H1 (cell line): ENCODE results near the gene BNC2. TPM values are rescaled to one million over a fixed set of nuclear protein-coding genes. Genes with fewer than 3 reads are reported as not detected.

Experiments
- CTCF ChIA-PET: fragments of 300-600 bp; sonication (Branson Sonifier 250); formaldehyde crosslinking; loops from one replicate; lab custom pipeline; 2021; ENCODE audit not compliant: partially characterized antibody; lab: Charles Lee
- POLR2A ChIA-PET: fragments of 300-600 bp; sonication (Branson Sonifier 250); formaldehyde crosslinking; loops from one replicate; lab custom pipeline; 2021; ENCODE audit warnings: inconsistent platforms; ENCODE audit not compliant: partially characterized antibody; lab: Charles Lee
- DNase-seq, 2 experiments: peaks; one replicate each; pipeline versions ENCODE4 v3.0.0 to v3.0.0-alpha.2; 2010 to 2022; ENCODE audit warnings: low spot score in 2 of 2, low read depth in 1 of 2, mixed read lengths in 1 of 2
- FAIRE-seq: peaks from 2 replicates; lab custom pipeline; 2011; peaks lifted over from hg19 to GRCh38; lab: Jason Lieb, UNC
- H2AFZ ChIP-seq: 2 replicates; pipeline ENCODE4 v1.8.1; 2012; ENCODE audit warnings: low read length, inconsistent platforms
- H2AK5ac ChIP-seq: 2 replicates; pipeline ENCODE4 v1.6.1; 2013; ENCODE audit warnings: low read depth, low read length
- H2BK120ac ChIP-seq: replicated peaks from 2 replicates; pipeline ENCODE3; 2013; ENCODE audit warnings: low read depth, low read length, inconsistent platforms
- H2BK12ac ChIP-seq: 2 replicates; pipeline ENCODE4 v1.6.1; 2013; ENCODE audit warnings: low read depth, low read length
- H2BK15ac ChIP-seq: 2 replicates; pipeline ENCODE4 v1.6.1; 2013; ENCODE audit warnings: low read length
- H2BK20ac ChIP-seq: 2 replicates; pipeline ENCODE4 v1.6.1; 2013; ENCODE audit warnings: low read length
- H2BK5ac ChIP-seq: 2 replicates; pipeline ENCODE4 v1.6.1; 2013; ENCODE audit warnings: low read depth, low read length
- H3K14ac ChIP-seq: 2 replicates; pipeline ENCODE4 v1.6.1; 2013; ENCODE audit warnings: inconsistent platforms; ENCODE audit not compliant: insufficient read length
- H3K18ac ChIP-seq: 2 replicates; pipeline ENCODE4 v1.6.1; 2013; ENCODE audit warnings: low read length; ENCODE audit errors: extremely low read depth
- H3K23ac ChIP-seq: 2 replicates; pipeline ENCODE4 v1.6.1; 2013; ENCODE audit warnings: inconsistent platforms; ENCODE audit not compliant: insufficient read length
- H3K23me2 ChIP-seq: 2 replicates; pipeline ENCODE4 v1.6.1; 2013; ENCODE audit warnings: low read depth, low read length
- H3K27ac ChIP-seq: 2 replicates; pipeline ENCODE4 v1.6.1; 2011; ENCODE audit warnings: low read depth, low read length, inconsistent platforms
- H3K27me3 ChIP-seq, 4 experiments: replicated peaks in 1 of 4; 1 replicate in 1 of 4; 2 replicates in 3 of 4; pipeline versions ENCODE4 v1.6.1 to v1.8.1; 2011 to 2013; ENCODE audit warnings: low read length in 3 of 4, mild to moderate bottlenecking in 3 of 4, inconsistent platforms in 2 of 4, mixed read lengths in 2 of 4, moderate library complexity in 1 of 4; ENCODE audit not compliant: control insufficient read depth in 3 of 4, insufficient read depth in 3 of 4; ENCODE audit errors: extremely low read depth in 1 of 4
- H3K36me3 ChIP-seq, 4 experiments: 2 replicates each; pipeline versions ENCODE4 v1.6.1 to v1.8.1; 2011 to 2013; ENCODE audit warnings: mild to moderate bottlenecking in 4 of 4, low read length in 3 of 4, moderate library complexity in 2 of 4, control low read depth in 1 of 4, inconsistent platforms in 1 of 4; ENCODE audit not compliant: insufficient read depth in 4 of 4, control insufficient read depth in 2 of 4
- H3K4ac ChIP-seq: replicated peaks from 2 replicates; pipeline ENCODE3; 2013; ENCODE audit warnings: low read length, low read depth, mixed read lengths, inconsistent platforms; ENCODE audit not compliant: insufficient read length
- H3K4me1 ChIP-seq, 4 experiments: replicated peaks in 1 of 4; 1 replicate in 1 of 4; 2 replicates in 3 of 4; pipeline versions ENCODE4 v1.6.1 to v1.8.1; 2011 to 2013; ENCODE audit warnings: low read length in 3 of 4, inconsistent platforms in 2 of 4, mixed read lengths in 1 of 4; ENCODE audit not compliant: insufficient read depth in 4 of 4, control insufficient read depth in 3 of 4
- H3K4me2 ChIP-seq, 2 experiments: 2 replicates each; pipeline versions ENCODE4 v1.6.1 to v1.8.1; 2011 to 2013; ENCODE audit warnings: low read depth in 2 of 2, low read length in 2 of 2, control low read depth in 1 of 2, inconsistent platforms in 1 of 2, mild to moderate bottlenecking in 1 of 2; ENCODE audit not compliant: insufficient read depth in 1 of 2
- H3K4me3 ChIP-seq, 4 experiments: fragments of 200-600, 300-600 bp in 1 of 4; sonication (generic), shearing (Covaris generic), sonication (Bioruptor Twin) in 1 of 4; 2 replicates each; pipeline versions ENCODE4 v1.5.1 to v1.8.1; 2011 to 2016; ENCODE audit warnings: low read length in 4 of 4, low read depth in 3 of 4, control low read depth in 2 of 4, inconsistent platforms in 2 of 4, mild to moderate bottlenecking in 2 of 4, mixed read lengths in 1 of 4, moderate library complexity in 1 of 4; ENCODE audit not compliant: insufficient read depth in 2 of 4; ENCODE audit errors: extremely low read depth in 1 of 4
- H3K56ac ChIP-seq: replicated peaks from 2 replicates; pipeline ENCODE3; 2013; ENCODE audit warnings: low read depth, mild to moderate bottlenecking, mixed read lengths, low read length, inconsistent platforms; ENCODE audit not compliant: insufficient read length
- H3K79me1 ChIP-seq: 2 replicates; pipeline ENCODE4 v1.6.1; 2013; ENCODE audit warnings: low read depth, low read length, control low read depth
- H3K79me2 ChIP-seq, 2 experiments: 2 replicates each; pipeline versions ENCODE4 v1.6.1 to v1.8.1; 2012 to 2013; ENCODE audit warnings: low read length in 2 of 2, mild to moderate bottlenecking in 2 of 2, inconsistent platforms in 1 of 2; ENCODE audit not compliant: insufficient read depth in 2 of 2, control insufficient read depth in 1 of 2
- H3K9ac ChIP-seq, 4 experiments: replicated peaks in 1 of 4; 1 replicate in 1 of 4; 2 replicates in 3 of 4; pipeline versions ENCODE4 v1.6.1 to v1.8.1; 2011 to 2013; ENCODE audit warnings: low read depth in 3 of 4, low read length in 3 of 4, control low read depth in 2 of 4, mild to moderate bottlenecking in 2 of 4, moderate library complexity in 2 of 4, inconsistent platforms in 1 of 4; ENCODE audit errors: extremely low read depth in 1 of 4
- H3K9me3 ChIP-seq, 2 experiments: 2 replicates each; pipeline versions ENCODE4 v1.6.1 to v1.8.1; 2012 to 2013; ENCODE audit warnings: mild to moderate bottlenecking in 2 of 2, moderate library complexity in 2 of 2, control low read depth in 1 of 2, inconsistent platforms in 1 of 2, low read depth in 1 of 2, low read length in 1 of 2, mixed read lengths in 1 of 2; ENCODE audit not compliant: insufficient read depth in 2 of 2
- H4K20me1 ChIP-seq, 2 experiments: replicated peaks in 1 of 2; 2 replicates each; pipeline versions ENCODE3 to v1.8.1; 2011 to 2013; ENCODE audit warnings: inconsistent platforms in 2 of 2, low read length in 2 of 2, mild to moderate bottlenecking in 1 of 2; ENCODE audit not compliant: insufficient read depth in 2 of 2, control insufficient read depth in 1 of 2
- H4K5ac ChIP-seq: 2 replicates; pipeline ENCODE4 v1.6.1; 2013; ENCODE audit warnings: low read length, low read depth, mixed read lengths, inconsistent platforms; ENCODE audit not compliant: insufficient read length
- H4K8ac ChIP-seq: 2 replicates; pipeline ENCODE4 v1.8.0; 2013; ENCODE audit warnings: mild to moderate bottlenecking, moderate library complexity, low read length, inconsistent platforms; ENCODE audit not compliant: insufficient read depth; ENCODE audit errors: extremely low read depth
- H4K91ac ChIP-seq: replicated peaks from 2 replicates; pipeline ENCODE3; 2013; ENCODE audit warnings: low read length, mixed read lengths, inconsistent platforms; ENCODE audit not compliant: insufficient read length
- ASH2L ChIP-seq: fragments of 200-600, 300-600 bp; sonication (generic); IDR thresholded peaks from one replicate; pipeline ENCODE4 v1.7.1; 2017; ENCODE audit warnings: low read length
- BRCA1 ChIP-seq: IDR thresholded peaks from 2 replicates; pipeline ENCODE4 v1.6.1; 2012; ENCODE audit warnings: low read depth, low read length, improper control_type of control experiment
- CBX8 ChIP-seq: fragments of 300-800, 300-1000 bp; sonication (generic); IDR thresholded peaks from 2 replicates; pipeline ENCODE4 v1.7.1; 2016; ENCODE audit warnings: low read depth, low read length, borderline replicate concordance
- EZH2 ChIP-seq: fragments of 200-600 bp; sonication (generic); IDR thresholded peaks from 2 replicates; pipeline ENCODE4 v1.7.1; 2012; ENCODE audit warnings: low read depth, mild to moderate bottlenecking, moderate library complexity, low read length, inconsistent platforms; ENCODE audit not compliant: severe bottlenecking
- GTF2F1 ChIP-seq: IDR thresholded peaks from 2 replicates; pipeline ENCODE4 v1.6.1; 2012; ENCODE audit warnings: low read depth, low read length, improper control_type of control experiment, borderline replicate concordance
- KDM4A ChIP-seq: IDR thresholded peaks from one replicate; pipeline ENCODE4 v1.7.1; 2012; ENCODE audit warnings: low read depth, mild to moderate bottlenecking, moderate library complexity, low read length, inconsistent platforms; ENCODE audit not compliant: severe bottlenecking
- MAFK ChIP-seq: IDR thresholded peaks from 2 replicates; pipeline ENCODE4 v1.6.1; 2012; ENCODE audit warnings: low read depth, mild to moderate bottlenecking, improper control_type of control experiment, low read length
- NANOG ChIP-seq: IDR thresholded peaks from 2 replicates; pipeline ENCODE4 v1.6.1; 2011; ENCODE audit warnings: low read length, low read depth, mild to moderate bottlenecking, inconsistent platforms; ENCODE audit not compliant: insufficient read depth, poor library complexity, severe bottlenecking
- TEAD4 ChIP-seq: IDR thresholded peaks from 2 replicates; pipeline ENCODE4 v1.6.1; 2012; ENCODE audit warnings: low read depth, low read length, inconsistent platforms, mixed read lengths
- WGBS, 2 experiments: shearing (Covaris generic) in 1 of 2; methylation state at CpG; one replicate each; pipeline versions ENCODE4 v1.1.6 to v1.1.7; 2013 to 2015; ENCODE audit warnings: low lambda C conversion rate in 2 of 2, mixed read lengths in 2 of 2, inconsistent platforms in 1 of 2, low coverage in 1 of 2, missing lambda C conversion rate in 1 of 2; ENCODE audit not compliant: insufficient replicate concordance in 2 of 2, insufficient coverage in 1 of 2, insufficient read length in 1 of 2; ENCODE audit errors: extremely low coverage in 1 of 2, missing lambda C conversion rate in 1 of 2; 5-methylcytosine and 5-hydroxymethylcytosine counted together
- polyA plus RNA-seq, 7 experiments: library from polyadenylated mRNA; depleted of rRNA in 3 of 7; stranded (reverse) in 5 of 7; unstranded in 2 of 7; fragments of >200 nt in 5 of 7; fragments of 200-250 nt in 2 of 7; gene quantifications; 1 replicate in 5 of 7; 2 replicates in 1 of 7; 4 replicates in 1 of 7; pipeline versions ENCODE4 v1.2.1 to v1.2.3, GENCODE V29; 2011 to 2013; ENCODE audit warnings: missing spikeins in 2 of 7, mixed read lengths in 2 of 7
- total RNA-seq: library from RNA; stranded (reverse); fragmentation: NEBNext Ultra II Directional; extraction: Animal tissue kit (Norgen Biotek cat#: 25700); gene quantifications from 2 replicates; pipeline ENCODE4 v1.2.1, GENCODE V29; 2021
- TF ChIP-seq, protein P1 (sequence below), 3 experiments: IDR thresholded peaks; 1 replicate in 2 of 3; 2 replicates in 1 of 3; pipeline versions ENCODE4 v1.5.1 to v1.6.1; 2011; ENCODE audit warnings: low read length in 3 of 3, mild to moderate bottlenecking in 3 of 3, inconsistent platforms in 2 of 3, low read depth in 1 of 3, moderate library complexity in 1 of 3; ENCODE audit not compliant: insufficient read depth in 1 of 3; ENCODE audit errors: control extremely low read depth in 1 of 3
- TF ChIP-seq, protein P2 (sequence below): IDR thresholded peaks from 2 replicates; pipeline ENCODE4 v1.6.1; 2012; ENCODE audit warnings: inconsistent platforms

BNC2 gene
- total and polyA plus RNA-seq, 2 of the 8 experiments (the other 6 are each of a cell fraction or from before 2014, with no cell fraction given) = 16.0 to 26.8 TPM

DNA sequence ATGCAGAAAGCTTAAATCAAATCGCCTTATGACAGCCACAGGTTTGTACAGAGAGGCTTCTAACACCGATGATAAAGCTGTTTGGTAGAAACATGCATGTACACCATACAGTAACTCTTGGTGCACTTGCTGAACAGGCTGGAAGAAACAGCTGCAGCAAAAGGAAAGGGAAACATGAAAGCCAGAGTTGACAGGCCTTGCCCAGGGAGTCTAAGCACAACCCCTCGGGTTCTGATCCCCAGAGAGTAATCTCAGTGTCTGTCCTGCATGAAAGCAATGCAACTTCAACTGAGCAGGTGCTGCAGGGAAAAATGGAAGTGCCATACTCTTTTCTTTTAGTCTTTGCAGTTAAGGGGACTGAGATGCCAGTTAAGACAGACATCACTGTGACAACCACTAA is 419.9 kb downstream of the BNC2 start:
- Histone ChIP-seq H2AFZ (no peak overlapping the region), H3K4me3 (no peak overlapping the region), H2BK120ac (no peak overlapping the region), H4K91ac (no peak overlapping the region), H3K79me1 (no peaks in the 10 kb centered on the region), H2BK5ac (no peak overlapping the region), H3K9ac (peak overlapping the region in 1 of 4 experiments; percentile 49; a peak in 1 of 7 replicates), H3K79me2 (no peaks in the 10 kb centered on the region), H3K4ac (no peak overlapping the region), H3K4me2 (no peak overlapping the region), H2AK5ac (no peak overlapping the region), H3K9me3 (no peaks in the 10 kb centered on the region), H3K18ac (no peak overlapping the region), H2BK20ac (no peak overlapping the region), H2BK15ac (no peak overlapping the region), H4K20me1 (no peaks in the 10 kb centered on the region), H3K4me1 (peaks cover 0 to 2% (median 0%) of the 10 kb centered on the region in 4 experiments; a peak in 2 of 7 replicates), H2BK12ac (no peak overlapping the region), H3K14ac (no peak overlapping the region), H3K27ac (no peak overlapping the region), H3K23ac (no peak overlapping the region), H4K8ac (no peak overlapping the region), H3K27me3 (no peaks in the 10 kb centered on the region), H4K5ac (no peak overlapping the region), H3K56ac (no peak overlapping the region), H3K23me2 (no peaks in the 10 kb centered on the region; the same call in 1 of the 2 replicates), H3K36me3 (no peaks in the 10 kb centered on the region)
- FAIRE-seq = peak; percentile 50
- WGBS, 2 experiments = 87% methylated on average over 3 of the region's 3 CpGs; no CpG with 5 or more reads in 1 of the 2 experiments
- DNase-seq = no peak
- CTCF ChIA-PET = no interaction called here
- POLR2A ChIA-PET = no interaction called here
- no peak for TF ChIP-seq CBX8
- no peak for TF ChIP-seq KDM4A
- TF ChIP-seq MAFK = no peak
- TF ChIP-seq NANOG = no peak
- no peak for TF ChIP-seq BRCA1
- TF ChIP-seq, protein P1, sequence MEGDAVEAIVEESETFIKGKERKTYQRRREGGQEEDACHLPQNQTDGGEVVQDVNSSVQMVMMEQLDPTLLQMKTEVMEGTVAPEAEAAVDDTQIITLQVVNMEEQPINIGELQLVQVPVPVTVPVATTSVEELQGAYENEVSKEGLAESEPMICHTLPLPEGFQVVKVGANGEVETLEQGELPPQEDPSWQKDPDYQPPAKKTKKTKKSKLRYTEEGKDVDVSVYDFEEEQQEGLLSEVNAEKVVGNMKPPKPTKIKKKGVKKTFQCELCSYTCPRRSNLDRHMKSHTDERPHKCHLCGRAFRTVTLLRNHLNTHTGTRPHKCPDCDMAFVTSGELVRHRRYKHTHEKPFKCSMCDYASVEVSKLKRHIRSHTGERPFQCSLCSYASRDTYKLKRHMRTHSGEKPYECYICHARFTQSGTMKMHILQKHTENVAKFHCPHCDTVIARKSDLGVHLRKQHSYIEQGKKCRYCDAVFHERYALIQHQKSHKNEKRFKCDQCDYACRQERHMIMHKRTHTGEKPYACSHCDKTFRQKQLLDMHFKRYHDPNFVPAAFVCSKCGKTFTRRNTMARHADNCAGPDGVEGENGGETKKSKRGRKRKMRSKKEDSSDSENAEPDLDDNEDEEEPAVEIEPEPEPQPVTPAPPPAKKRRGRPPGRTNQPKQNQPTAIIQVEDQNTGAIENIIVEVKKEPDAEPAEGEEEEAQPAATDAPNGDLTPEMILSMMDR (IDR thresholded peaks at IDR 0.05; ENCODE audit: control extremely low read depth in 1 of 3, insufficient read depth in 1 of 3, low read depth in 1 of 3, low read length in 3 of 3) = no peak
- no peak for TF ChIP-seq ASH2L
- no peak for TF ChIP-seq GTF2F1
- TF ChIP-seq, protein P2, sequence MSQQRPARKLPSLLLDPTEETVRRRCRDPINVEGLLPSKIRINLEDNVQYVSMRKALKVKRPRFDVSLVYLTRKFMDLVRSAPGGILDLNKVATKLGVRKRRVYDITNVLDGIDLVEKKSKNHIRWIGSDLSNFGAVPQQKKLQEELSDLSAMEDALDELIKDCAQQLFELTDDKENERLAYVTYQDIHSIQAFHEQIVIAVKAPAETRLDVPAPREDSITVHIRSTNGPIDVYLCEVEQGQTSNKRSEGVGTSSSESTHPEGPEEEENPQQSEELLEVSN = no peak
- no peak for TF ChIP-seq EZH2
- no peak for TF ChIP-seq TEAD4
